SJSA1 (cell line): Measurements from ENCODE around the gene HAGH. TPM values are rescaled to one million over a fixed set of nuclear protein-coding genes. Genes with fewer than 3 reads are reported as not detected.
"Not testable (repeated sequence)": the region's sequence is repeated elsewhere in the genome, so short reads cannot be mapped to it uniquely, and the experiment has no call there.

ENCODE experiments used
- DNase-seq, 2 experiments: peaks; one replicate each; pipeline ENCODE4 v3.0.0-alpha.2; 2015 to 2020; ENCODE audit warnings: low spot score in 2 of 2, low read depth in 1 of 2
- H3K27ac ChIP-seq: fragments of 250-450 bp; sonication (Bioruptor Pico); 2 replicates; pipeline ENCODE4 v1.5.1; 2020; ENCODE audit warnings: mild to moderate bottlenecking, moderate library complexity
- H3K27me3 ChIP-seq: fragments of 250-450 bp; sonication (Bioruptor Pico); replicated peaks from 2 replicates; pipeline ENCODE4 v1.5.1; 2020; ENCODE audit warnings: mild to moderate bottlenecking, moderate library complexity
- H3K36me3 ChIP-seq: fragments of 250-450 bp; sonication (Bioruptor Pico); 2 replicates; pipeline ENCODE4 v1.5.1; 2020; ENCODE audit warnings: mild to moderate bottlenecking
- H3K4me1 ChIP-seq: fragments of 250-450 bp; sonication (Bioruptor Pico); replicated peaks from 2 replicates; pipeline ENCODE4 v1.6.1; 2021; ENCODE audit warnings: mild to moderate bottlenecking
- H3K4me3 ChIP-seq: fragments of 250-450 bp; sonication (Bioruptor Pico); 2 replicates; pipeline ENCODE4 v1.5.1; 2020; ENCODE audit warnings: mild to moderate bottlenecking
- H3K9me3 ChIP-seq: fragments of 250-450 bp; sonication (Bioruptor Pico); replicated peaks from 2 replicates; pipeline ENCODE4 v1.5.1; 2020; ENCODE audit warnings: mild to moderate bottlenecking
- total RNA-seq: library from RNA; depleted of rRNA; stranded (reverse); fragments of >200 nt; shearing (Covaris generic); gene quantifications from 2 replicates; pipeline ENCODE4 v1.2.3, GENCODE V29; 2014

The HAGH gene
- total RNA-seq, 1 experiment from 2014 or later, result 65.3 TPM

DNA sequence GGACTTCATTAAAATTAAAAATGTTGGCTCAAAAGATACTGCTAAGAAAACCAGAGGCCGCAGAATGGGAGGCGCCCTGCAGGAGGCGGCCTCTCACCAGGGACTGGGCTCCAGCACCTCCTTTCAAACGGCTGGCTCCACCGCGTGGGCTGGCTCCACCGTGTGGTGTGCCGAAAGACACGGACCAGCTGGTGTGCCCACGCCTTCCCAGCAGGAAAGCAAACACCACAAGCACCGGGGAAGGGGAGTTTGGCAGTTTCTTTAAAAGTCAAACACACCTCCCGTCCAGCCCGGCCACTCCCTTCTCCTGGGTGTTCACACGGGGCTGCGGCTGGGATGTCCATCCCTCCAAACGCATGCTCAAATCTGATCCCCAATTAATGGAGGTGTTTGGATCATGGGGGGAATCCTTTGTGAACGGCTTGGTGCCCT lies 13.9 kb downstream of the HAGH start:
- H3K27ac ChIP-seq, result no peak overlapping the region
- DNase-seq, result peak in 1 of 2 experiments; percentile 61
- H3K36me3 ChIP-seq, result peaks cover 23% of the 10 kb centered on the region
- H3K27me3 ChIP-seq, result no peaks in the 10 kb centered on the region
- H3K9me3 ChIP-seq, result no peaks in the 10 kb centered on the region
- H3K4me1 ChIP-seq, result no peaks in the 10 kb centered on the region
- no peak overlapping the region for H3K4me3 ChIP-seq

DNA sequence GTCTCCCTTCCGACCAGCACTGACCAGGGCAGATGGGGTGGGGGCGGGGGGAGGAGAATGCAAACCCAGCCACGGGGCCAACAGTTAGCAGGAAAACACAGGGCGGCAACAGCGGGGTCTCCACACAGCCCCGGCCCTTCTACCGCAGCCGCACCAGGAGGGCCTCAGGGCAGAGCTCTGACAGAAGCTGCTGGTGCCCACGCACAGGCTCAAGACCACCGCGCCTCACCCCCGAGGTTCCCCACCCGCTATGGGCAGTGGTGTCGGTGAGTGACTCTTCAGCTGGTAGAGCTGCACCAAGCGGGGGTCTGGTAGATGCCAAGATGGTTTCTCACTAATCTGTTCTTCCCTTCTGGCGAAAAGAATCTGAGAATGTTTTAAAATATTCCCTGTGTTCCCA lies 16.1 kb downstream of the HAGH start:
- H3K9me3 ChIP-seq, result no peaks in the 10 kb centered on the region
- no peaks in the 10 kb centered on the region for H3K27me3 ChIP-seq
- no peak for DNase-seq
- no peak overlapping the region for H3K4me3 ChIP-seq
- H3K27ac ChIP-seq, result no peak overlapping the region
- peaks cover 19% of the 10 kb centered on the region for H3K36me3 ChIP-seq
- no peaks in the 10 kb centered on the region for H3K4me1 ChIP-seq

DNA sequence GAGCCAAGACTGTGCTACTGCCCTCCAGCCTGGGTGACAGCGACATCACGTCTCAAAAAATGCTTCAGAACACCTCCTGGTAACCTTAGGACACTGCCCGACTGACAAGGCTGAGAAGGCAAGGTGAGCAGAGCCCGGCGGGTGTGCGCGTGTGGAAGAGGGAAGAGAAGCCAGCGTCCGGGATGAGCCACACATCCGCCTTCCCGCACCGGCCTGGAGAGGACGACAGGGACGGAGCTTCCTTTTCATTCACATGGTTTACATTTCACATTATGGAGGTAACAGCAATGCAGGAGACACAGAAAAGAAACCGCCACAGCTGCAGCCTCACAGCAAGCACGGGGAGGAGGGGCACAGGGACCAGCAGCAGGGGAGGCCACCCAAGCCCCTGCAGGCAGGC lies 16.5 kb downstream of the HAGH start:
- H3K27ac ChIP-seq, result no peak overlapping the region
- no peak for DNase-seq
- no peaks in the 10 kb centered on the region for H3K27me3 ChIP-seq
- H3K9me3 ChIP-seq, result no peaks in the 10 kb centered on the region
- peaks cover 19% of the 10 kb centered on the region for H3K36me3 ChIP-seq
- no peaks in the 10 kb centered on the region for H3K4me1 ChIP-seq
- no peak overlapping the region for H3K4me3 ChIP-seq

DNA sequence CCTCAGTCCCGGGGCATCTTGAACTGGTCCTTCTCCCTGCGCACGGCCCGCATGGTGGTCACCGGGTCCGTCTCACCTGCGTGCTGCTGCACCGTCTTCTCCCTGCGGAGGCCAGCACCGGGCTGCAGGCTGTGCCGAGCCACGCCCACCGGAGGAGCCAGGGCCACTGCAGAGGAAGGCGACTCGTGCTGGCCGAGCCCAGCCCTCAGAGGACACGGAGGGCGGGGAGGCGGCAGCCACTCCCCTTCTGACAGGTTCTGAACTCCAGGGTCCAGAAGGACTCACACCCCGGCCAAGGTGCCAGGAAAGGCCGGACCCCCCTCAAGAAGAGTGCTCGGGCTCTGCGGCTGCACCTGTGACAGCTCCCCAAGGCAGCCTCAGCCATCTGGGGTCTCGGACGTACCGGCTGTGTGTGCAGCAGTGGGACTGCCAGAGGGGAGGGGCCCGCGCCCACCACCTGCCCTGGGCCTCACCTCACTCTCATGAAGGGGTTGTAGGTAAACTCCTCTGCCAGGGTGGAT lies 17.3 kb downstream of the HAGH start:
- peaks cover 19% of the 10 kb centered on the region for H3K36me3 ChIP-seq
- H3K9me3 ChIP-seq, result no peaks in the 10 kb centered on the region
- no peak overlapping the region for H3K4me3 ChIP-seq
- H3K4me1 ChIP-seq, result no peaks in the 10 kb centered on the region
- DNase-seq, result no peak
- H3K27me3 ChIP-seq, result no peaks in the 10 kb centered on the region
- no peak overlapping the region for H3K27ac ChIP-seq

DNA sequence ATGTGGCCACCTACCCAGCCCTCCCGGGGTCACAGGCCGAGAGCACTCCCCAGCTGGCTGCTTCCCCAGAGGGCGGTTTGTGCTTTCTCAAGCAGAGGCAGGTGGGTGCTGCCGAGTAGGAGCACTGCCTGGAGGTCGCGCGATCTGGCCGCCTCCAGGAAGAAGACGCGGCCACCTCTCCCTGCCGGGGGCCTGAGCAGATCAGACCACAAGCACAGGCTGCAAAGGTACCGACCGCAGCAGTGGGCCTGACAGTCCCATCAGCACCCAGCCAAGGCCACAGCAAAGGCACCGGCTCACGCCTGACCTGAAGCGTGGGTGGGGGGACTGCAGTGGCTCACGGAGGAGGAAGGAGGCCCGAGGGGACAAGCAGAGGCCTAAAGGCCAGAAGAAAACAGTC lies 17.9 kb downstream of the HAGH start:
- H3K4me3 ChIP-seq, result no peak overlapping the region
- DNase-seq, result no peak
- no peak overlapping the region for H3K27ac ChIP-seq
- H3K36me3 ChIP-seq, result peaks cover 19% of the 10 kb centered on the region
- no peaks in the 10 kb centered on the region for H3K9me3 ChIP-seq
- H3K4me1 ChIP-seq, result no peaks in the 10 kb centered on the region
- H3K27me3 ChIP-seq, result no peaks in the 10 kb centered on the region

DNA sequence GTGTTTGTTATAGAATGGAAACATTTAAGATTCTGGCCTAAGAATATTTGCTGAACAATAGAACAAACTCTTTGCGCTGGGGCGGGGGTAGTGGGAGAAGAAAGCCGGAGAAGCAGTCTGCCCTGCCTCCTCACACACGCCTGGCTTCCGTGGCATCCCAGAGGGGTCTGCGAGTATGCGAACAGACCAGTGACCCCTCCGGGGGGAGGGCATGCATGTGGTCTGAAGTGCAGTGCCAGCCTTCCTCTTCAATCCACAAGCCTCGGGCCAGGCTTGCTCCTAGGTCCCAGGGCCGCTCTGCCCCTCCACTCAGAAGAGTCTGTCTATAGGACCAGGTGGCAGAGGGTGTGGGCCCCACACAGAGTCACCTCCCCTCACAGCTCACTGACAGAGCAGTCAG lies 19.0 kb downstream of the HAGH start:
- DNase-seq, result no peak
- peaks cover 19% of the 10 kb centered on the region for H3K36me3 ChIP-seq
- H3K4me3 ChIP-seq, result no peak overlapping the region
- no peaks in the 10 kb centered on the region for H3K27me3 ChIP-seq
- no peaks in the 10 kb centered on the region for H3K4me1 ChIP-seq
- no peak overlapping the region for H3K27ac ChIP-seq
- H3K9me3 ChIP-seq, result no peaks in the 10 kb centered on the region

DNA sequence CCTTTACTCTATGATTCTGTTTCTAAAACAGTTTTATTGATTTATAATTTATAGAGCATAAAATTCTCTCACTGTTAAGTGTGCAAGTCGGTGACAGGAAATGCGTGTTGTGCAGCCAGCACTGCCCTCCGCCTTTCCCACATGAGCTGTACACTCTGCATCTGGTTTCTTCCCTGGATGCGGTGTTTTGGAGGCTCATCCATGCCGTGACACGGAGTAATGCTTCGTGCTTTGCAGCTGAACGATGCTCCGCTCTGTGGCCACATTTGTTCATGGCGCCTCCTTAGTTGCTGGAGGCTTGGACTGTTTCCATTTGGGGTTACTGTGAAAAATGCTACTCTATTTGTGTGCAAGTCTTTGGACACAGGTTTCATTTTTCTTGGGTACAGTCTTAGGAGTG lies 25.9 kb downstream of the HAGH start:
- Histone ChIP-seq H3K27ac (no peak overlapping the region), H3K36me3 (peaks cover 3% of the 10 kb centered on the region; the same call in 1 of the 2 replicates), H3K27me3 (no peaks in the 10 kb centered on the region), H3K4me3 (no peak overlapping the region), H3K9me3 (peaks cover 8% of the 10 kb centered on the region; the same call in 1 of the 2 replicates), H3K4me1 (no peaks in the 10 kb centered on the region)
- no peak for DNase-seq

DNA sequence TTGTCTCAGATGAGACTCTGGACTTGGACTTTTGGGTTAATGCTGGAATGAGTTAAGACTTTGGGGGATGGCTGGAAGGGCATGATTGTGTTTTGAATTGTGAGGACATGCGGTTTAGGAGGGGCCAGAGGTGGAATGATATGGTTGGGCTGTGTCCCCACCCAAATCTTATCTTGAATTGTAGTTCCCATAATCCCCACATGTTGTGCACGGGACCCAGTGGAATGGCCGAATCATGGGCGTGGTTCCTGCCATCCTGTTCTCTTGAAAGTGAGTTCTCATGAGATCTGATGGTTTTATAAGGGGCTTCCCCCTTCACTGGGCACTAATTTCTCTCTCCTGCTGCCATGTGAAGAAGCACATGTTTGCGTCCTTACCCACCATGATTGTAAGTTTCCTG lies 27.4 kb downstream of the HAGH start:
- not testable (repeated sequence) for H3K4me1 ChIP-seq, H3K9me3 ChIP-seq, H3K27me3 ChIP-seq, H3K27ac ChIP-seq, DNase-seq, H3K36me3 ChIP-seq, H3K4me3 ChIP-seq

DNA sequence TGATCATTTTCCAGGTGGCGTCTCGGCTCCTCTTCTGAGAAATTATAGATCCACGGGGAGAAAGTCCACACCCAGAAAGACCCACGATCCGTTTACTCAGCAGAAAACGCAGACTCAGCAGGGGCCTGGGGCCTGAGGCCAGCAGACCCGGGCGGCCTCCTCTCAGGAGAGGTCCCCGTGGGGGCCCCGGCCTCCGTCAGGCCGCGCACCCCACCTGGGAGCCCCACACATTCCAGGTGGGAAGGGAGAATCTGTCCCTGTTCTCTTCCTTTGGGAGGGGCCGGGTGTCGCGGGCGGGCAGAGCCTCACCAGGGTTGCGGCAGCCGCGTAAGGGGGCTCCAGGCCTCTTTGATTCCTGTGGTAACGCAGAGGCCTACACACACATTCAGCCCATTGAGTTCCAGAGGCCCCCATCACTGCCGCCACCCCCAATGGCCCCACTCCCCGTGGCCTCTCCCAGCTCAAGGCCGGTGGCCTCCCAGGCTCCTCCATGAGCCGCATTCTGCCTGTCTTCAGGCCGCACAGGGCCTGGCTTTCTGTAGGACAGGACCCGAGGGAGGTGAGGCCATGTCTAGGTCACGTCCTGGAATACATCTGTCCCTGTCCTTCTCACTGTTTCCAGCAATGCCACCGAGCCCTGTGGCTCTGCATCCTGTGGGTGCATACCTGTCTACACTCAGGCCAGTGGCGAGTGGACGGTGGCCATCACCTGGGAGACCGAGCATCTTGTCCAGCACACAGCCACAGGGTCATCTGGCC lies 31.5 kb downstream of the HAGH start:
- H3K27me3 ChIP-seq, result no peaks in the 10 kb centered on the region
- peaks cover 8% of the 10 kb centered on the region; the same call in 1 of the 2 replicates for H3K9me3 ChIP-seq
- no peaks in the 10 kb centered on the region for H3K4me1 ChIP-seq
- H3K27ac ChIP-seq, result no peak overlapping the region
- H3K4me3 ChIP-seq, result no peak overlapping the region
- DNase-seq, result no peak
- peaks cover 23% of the 10 kb centered on the region for H3K36me3 ChIP-seq

DNA sequence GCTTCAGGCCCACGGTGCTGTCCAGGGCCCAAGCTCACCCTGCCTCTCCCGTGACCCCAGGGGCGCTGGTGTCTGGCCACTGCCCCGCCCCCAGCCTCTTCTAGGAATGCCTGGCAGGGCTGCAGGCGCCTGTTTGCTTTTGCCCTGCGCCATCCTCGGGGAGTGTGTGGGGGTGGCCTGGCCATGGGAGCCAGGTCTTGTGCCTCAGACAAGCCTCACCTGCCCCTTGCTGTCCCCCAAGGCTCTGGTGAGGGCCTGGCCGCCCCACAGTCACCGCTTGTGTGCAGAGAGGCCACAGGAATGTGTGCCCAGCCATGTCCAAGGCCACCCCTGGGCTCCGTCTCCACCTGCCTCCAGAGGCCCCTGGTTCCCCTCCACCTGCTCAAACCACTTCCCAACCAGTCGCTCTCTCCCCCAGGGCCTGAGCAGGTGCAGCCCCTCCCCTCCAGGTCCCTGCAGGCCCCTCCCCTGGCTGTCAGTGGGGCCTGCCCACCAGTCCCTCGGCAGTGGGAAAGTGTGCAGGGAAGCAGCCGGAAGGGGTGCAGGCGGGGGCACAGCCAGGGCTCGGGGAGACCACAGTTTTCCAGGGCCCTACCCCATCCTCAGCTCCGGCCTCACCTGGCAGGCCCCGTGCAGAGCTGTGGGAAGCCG lies 32.3 kb downstream of the HAGH start:
- no peaks in the 10 kb centered on the region for H3K4me1 ChIP-seq
- H3K27ac ChIP-seq, result no peak overlapping the region
- no peaks in the 10 kb centered on the region for H3K27me3 ChIP-seq
- no peak for DNase-seq
- H3K36me3 ChIP-seq, result peaks cover 30% of the 10 kb centered on the region
- peaks cover 8% of the 10 kb centered on the region; the same call in 1 of the 2 replicates for H3K9me3 ChIP-seq
- no peak overlapping the region for H3K4me3 ChIP-seq

DNA sequence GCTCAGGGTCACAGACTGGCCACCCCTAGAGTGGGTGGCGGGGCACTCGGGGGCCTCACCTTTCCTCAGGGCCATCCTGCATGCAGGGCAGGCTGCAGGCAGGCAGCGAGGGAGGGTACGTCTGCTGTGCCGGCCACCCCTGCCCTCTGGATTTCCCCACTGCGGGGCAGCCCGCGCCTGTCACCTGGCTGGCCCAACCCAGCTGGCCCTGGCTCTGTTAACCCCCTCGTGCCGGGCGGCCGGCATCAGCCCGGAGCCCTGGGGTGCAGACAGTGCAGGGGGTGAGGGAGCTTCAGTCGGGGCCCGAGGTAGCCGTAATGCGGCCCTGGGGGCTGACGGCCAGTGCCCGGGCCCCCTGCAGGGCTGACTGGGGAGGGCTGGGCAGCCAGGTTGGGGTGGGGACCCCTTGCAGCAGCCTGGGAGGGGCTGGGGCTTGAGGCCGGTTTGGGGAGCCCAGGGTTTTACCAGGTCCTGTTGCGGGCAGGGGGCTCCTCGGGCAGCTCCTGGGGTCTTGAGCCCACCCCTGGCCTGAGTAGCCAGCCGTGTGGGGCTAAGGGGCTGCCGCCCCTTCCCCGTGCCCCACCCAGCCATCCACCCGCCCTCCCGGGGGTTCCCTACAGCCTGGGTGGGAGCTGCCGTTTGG lies 32.9 kb downstream of the HAGH start, which contains the start of gene IGFALS:
TSS of gene IGFALS (minus strand) at position 128 of the 643 bp plus-strand sequence. CDS start at position 75, 53 bp downstream.
- no peak for DNase-seq
- Histone ChIP-seq H3K4me1 (no peaks in the 10 kb centered on the region), H3K9me3 (peaks cover 8% of the 10 kb centered on the region; the same call in 1 of the 2 replicates), H3K36me3 (peaks cover 34% of the 10 kb centered on the region), H3K4me3 (no peak within 1 kb of the TSS), H3K27ac (no peak within 1 kb of the TSS), H3K27me3 (no peaks in the 10 kb centered on the region)

DNA sequence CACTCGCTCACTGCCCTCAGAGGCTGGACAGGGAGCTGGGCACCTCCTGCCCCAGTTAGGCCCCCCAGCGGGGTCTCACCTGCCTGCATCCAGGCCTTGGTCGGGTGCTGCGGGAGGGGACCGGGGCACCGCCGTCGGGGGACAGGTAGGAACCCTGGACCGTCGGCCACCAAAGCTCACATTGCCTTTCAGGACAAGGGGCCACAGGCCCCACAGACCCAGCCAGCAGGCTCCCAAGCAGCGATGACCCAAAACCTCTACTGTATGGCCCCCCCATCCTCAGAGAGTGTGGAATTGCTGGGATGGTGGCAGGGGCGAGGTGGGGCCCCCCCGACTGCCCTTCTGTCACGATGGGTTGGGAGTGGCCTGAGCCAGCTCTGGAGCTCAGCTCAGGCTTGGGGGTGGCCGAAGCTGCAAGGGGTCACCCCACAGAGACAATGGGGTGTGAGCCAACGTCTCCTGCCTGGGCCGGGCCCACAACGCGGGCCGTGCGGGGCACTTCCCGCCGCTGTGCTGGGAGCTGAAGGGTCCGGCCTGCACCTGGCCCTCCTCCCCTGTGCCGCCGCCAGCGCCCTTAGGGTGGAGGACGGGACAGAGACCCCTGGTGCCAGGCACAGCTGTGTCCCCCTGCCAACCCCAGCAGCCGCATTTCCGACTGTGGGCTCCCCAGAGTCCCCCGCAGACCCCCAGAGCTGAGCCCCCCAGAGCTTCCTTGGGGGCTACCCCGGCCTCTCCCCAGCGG lies 33.6 kb downstream of the HAGH start:
- Histone ChIP-seq H3K4me1 (no peaks in the 10 kb centered on the region), H3K4me3 (no peak overlapping the region), H3K9me3 (peaks cover 5% of the 10 kb centered on the region; the same call in 1 of the 2 replicates), H3K27ac (no peak overlapping the region), H3K27me3 (no peaks in the 10 kb centered on the region), H3K36me3 (peaks cover 41% of the 10 kb centered on the region)
- no peak for DNase-seq
